HEK293T (cell line): Measurements from ENCODE around the gene TREX2.

Experiments
- ARNT ChIP-seq: fragments of 450-650 bp; IDR thresholded peaks from 2 replicates; pipeline ENCODE4 v1.6.1; 2017; ENCODE audit warnings: mild to moderate bottlenecking
- BHLHE40 ChIP-seq: fragments of 450-650 bp; IDR thresholded peaks from 2 replicates; pipeline ENCODE4 v1.6.1; 2016; ENCODE audit warnings: mild to moderate bottlenecking, moderate library complexity, borderline replicate concordance
- ELF4 ChIP-seq: fragments of 450-650 bp; IDR thresholded peaks from 2 replicates; pipeline ENCODE4 v1.6.1; 2017; ENCODE audit warnings: antibody characterized with exemption
- FOXA1 ChIP-seq: fragments of 450-650 bp; IDR thresholded peaks from 2 replicates; pipeline ENCODE4 v1.6.1; 2016; ENCODE audit warnings: mild to moderate bottlenecking
- FOXK2 ChIP-seq: fragments of 450-650 bp; IDR thresholded peaks from 2 replicates; pipeline ENCODE4 v1.6.1; 2016; ENCODE audit warnings: mild to moderate bottlenecking
- FOXM1 ChIP-seq: fragments of 450-650 bp; IDR thresholded peaks from 2 replicates; pipeline ENCODE4 v1.6.1; 2017; ENCODE audit warnings: mild to moderate bottlenecking, borderline replicate concordance
- PKNOX1 ChIP-seq: fragments of 450-650 bp; IDR thresholded peaks from 2 replicates; pipeline ENCODE4 v1.6.1; 2016
- SP1 ChIP-seq: fragments of 450-650 bp; IDR thresholded peaks from 2 replicates; pipeline ENCODE4 v1.6.1; 2017
- SUZ12 ChIP-seq: fragments of 450-650 bp; IDR thresholded peaks from 2 replicates; pipeline ENCODE4 v1.6.1; 2016; ENCODE audit warnings: mild to moderate bottlenecking
- TARDBP ChIP-seq: fragments of 450-650 bp; IDR thresholded peaks from 2 replicates; pipeline ENCODE4 v1.6.1; 2016

- TF ChIP-seq ELF4 (no peak), BHLHE40 (no peak), TARDBP (no peak), FOXK2 (no peak), FOXA1 (no peak), SUZ12 (no peak), FOXM1 (no peak), PKNOX1 (no peak), ARNT (no peak), SP1 (no peak)
Measured at GRCh38 chrX:153486171-153486570, 40.3 kb upstream of the TREX2 start.
